ENCODE data around the gene RCSD1.
"Not testable (repeated sequence)": the region's sequence is repeated elsewhere in the genome, so short reads cannot be mapped to it uniquely, and the experiment has no call there.

The RCSD1 gene

GRCh38 chr1:167629681-167630567, at the start of gene RCSD1:
TSS of gene RCSD1 (plus strand) at chr1:167630232. CDS start at chr1:167630424, 192 bp downstream.
- no peak for DNase-seq (ENCODE audit: low read depth)

GRCh38 chr1:167582064-167582463, 48.0 kb upstream of the RCSD1 start:
- no peak for DNase-seq (ENCODE audit: low read depth)

- no peak for DNase-seq (ENCODE audit: low read depth)
These were observed 47.3 kb upstream of the RCSD1 start for GRCh38 chr1:167582722-167583121.

- no peak for DNase-seq (ENCODE audit: low read depth)
These were observed 45.5 kb upstream of the RCSD1 start for GRCh38 chr1:167584581-167584980.

- no peak for DNase-seq (ENCODE audit: low read depth)
These were observed 42.7 kb upstream of the RCSD1 start for GRCh38 chr1:167587342-167587741.

- no peak for DNase-seq (ENCODE audit: low read depth)
These were observed 42.2 kb upstream of the RCSD1 start for GRCh38 chr1:167587872-167588271.

- DNase-seq (ENCODE audit: low read depth), result no peak
These were observed 41.7 kb upstream of the RCSD1 start for GRCh38 chr1:167588361-167588760.

GRCh38 chr1:167592475-167592874, 37.6 kb upstream of the RCSD1 start:
- no peak for DNase-seq (ENCODE audit: low read depth)

GRCh38 chr1:167593860-167594259, 36.2 kb upstream of the RCSD1 start:
- DNase-seq (ENCODE audit: low read depth), result no peak

GRCh38 chr1:167594822-167595221, 35.2 kb upstream of the RCSD1 start:
- no peak for DNase-seq (ENCODE audit: low read depth)

GRCh38 chr1:167599957-167600581, 30.0 kb upstream of the RCSD1 start:
- peak; percentile 83 for DNase-seq (ENCODE audit: low read depth)

GRCh38 chr1:167601442-167602383, 28.3 kb upstream of the RCSD1 start:
- no peak for DNase-seq (ENCODE audit: low read depth)

GRCh38 chr1:167602840-167603239, 27.2 kb upstream of the RCSD1 start:
- no peak for DNase-seq (ENCODE audit: low read depth)

GRCh38 chr1:167605576-167605975, 24.5 kb upstream of the RCSD1 start:
- peak; percentile 46 for DNase-seq (ENCODE audit: low read depth)

GRCh38 chr1:167611983-167612382, 18.0 kb upstream of the RCSD1 start:
- DNase-seq (ENCODE audit: low read depth), result no peak

- DNase-seq (ENCODE audit: low read depth), result no peak
These were observed 17.2 kb upstream of the RCSD1 start for GRCh38 chr1:167612587-167613385.

GRCh38 chr1:167613984-167614383, 16.0 kb upstream of the RCSD1 start:
- DNase-seq (ENCODE audit: low read depth), result not testable (repeated sequence)

GRCh38 chr1:167614851-167615250, 15.2 kb upstream of the RCSD1 start:
- DNase-seq (ENCODE audit: low read depth), result no peak

GRCh38 chr1:167616521-167616920, 13.5 kb upstream of the RCSD1 start:
- no peak for DNase-seq (ENCODE audit: low read depth)

- DNase-seq (ENCODE audit: low read depth), result peak; percentile 73
These were observed 12.6 kb upstream of the RCSD1 start for GRCh38 chr1:167617153-167618147.

Measured in amniotic epithelial cell (primary cell).